ENCODE measurements around the gene TTC16. TPM values are rescaled to one million over a fixed set of nuclear protein-coding genes. Genes with fewer than 3 reads are reported as not detected.

The TTC16 gene
- total RNA-seq, 2 experiments from 2014 or later = 0.50 to 0.79 TPM

DNA sequence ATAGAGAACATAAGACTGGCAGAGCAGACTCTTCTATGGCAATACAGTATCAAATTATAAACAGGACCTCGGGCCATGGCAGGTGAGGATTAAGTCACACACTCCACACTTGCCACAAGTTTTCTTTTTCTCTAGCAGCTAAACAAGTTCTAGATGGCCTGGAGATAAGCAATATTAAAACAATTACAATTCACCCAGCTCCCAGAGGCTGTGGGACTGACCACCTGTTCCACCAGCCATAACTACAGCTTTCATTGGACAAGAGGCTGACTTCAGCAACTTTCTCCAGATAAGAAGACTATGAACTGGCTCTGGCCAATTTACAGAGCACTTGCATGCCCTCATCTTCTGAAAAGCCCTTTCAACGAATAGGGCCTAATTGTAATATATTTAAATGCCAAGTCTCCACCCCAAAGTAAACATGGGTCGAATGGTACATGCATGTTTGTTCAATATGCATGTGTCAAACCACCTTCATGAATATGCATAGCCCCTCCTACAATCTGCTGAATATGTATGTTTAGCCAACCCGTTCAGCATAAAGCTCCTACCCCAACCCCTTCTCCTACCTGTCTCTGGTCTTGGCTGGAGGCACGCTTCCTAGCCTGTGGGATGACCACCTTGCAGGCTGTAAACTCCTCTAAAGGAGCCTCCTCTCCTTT lies 15.2 kb upstream of the TTC16 start:
- intact Hi-C loops (cut with micrococcal nuclease) = no loop called here
- no peaks in the 10 kb centered on the region for H3K27me3 Mint-ChIP-seq (ENCODE audit: low read depth)
- H3K27ac Mint-ChIP-seq = no peak overlapping the region
- DNase-seq = no peak
- H3K4me1 Mint-ChIP-seq (ENCODE audit: low read depth) = peaks cover 13% of the 10 kb centered on the region
- no peaks in the 10 kb centered on the region for H3K9me3 Mint-ChIP-seq
- H3K4me3 Mint-ChIP-seq = no peak overlapping the region
- CTCF ChIA-PET = no interaction called here
- H3K36me3 Mint-ChIP-seq (ENCODE audit: low read depth) = no peaks in the 10 kb centered on the region

DNA sequence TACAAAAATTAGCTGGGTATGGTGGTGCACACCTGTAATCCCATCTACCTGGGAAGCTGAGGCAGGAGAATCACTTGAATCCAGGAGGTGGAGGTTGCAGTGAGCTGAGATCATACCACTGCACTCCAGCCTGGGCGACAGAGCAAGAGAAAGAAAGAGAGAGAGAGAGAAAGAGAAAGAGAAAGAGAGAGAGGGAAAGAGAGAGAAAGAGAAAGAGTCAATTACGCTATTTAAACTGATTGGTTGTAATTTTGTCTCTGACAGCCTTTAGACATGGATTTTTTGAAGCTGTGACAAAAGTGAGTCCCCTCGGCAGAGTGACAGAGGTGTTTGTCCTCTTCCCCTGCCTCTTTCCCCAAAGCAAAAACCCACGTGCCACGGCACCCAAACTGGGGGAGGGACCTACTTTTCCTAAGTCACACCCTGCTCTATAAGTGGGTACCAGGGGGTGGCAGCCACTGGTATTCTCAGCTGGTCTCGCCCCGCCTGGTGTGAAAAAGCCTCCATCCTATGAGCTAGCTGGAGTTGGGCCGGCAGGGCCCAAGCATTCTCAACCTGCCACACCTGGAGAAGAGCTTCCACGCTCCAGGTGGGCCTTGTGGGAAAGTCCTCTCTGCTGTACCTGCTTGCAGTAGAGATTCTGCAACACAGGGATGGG lies 12.5 kb upstream of the TTC16 start:
- Mint-ChIP-seq H3K4me3 (no peak overlapping the region), H3K27ac (no peak overlapping the region), H3K4me1 (ENCODE audit: low read depth) (peaks cover 21% of the 10 kb centered on the region), H3K27me3 (ENCODE audit: low read depth) (no peaks in the 10 kb centered on the region), H3K36me3 (ENCODE audit: low read depth) (no peaks in the 10 kb centered on the region), H3K9me3 (no peaks in the 10 kb centered on the region)
- intact Hi-C loops (cut with micrococcal nuclease) = no loop called here
- CTCF ChIA-PET = interaction anchor here (0.6 to 1.1 kb wide), 2 partner anchors 98 to 178 kb away, joined by 3 read pairs; no protein-coding TSS in a partner anchor
- no peak for DNase-seq

DNA sequence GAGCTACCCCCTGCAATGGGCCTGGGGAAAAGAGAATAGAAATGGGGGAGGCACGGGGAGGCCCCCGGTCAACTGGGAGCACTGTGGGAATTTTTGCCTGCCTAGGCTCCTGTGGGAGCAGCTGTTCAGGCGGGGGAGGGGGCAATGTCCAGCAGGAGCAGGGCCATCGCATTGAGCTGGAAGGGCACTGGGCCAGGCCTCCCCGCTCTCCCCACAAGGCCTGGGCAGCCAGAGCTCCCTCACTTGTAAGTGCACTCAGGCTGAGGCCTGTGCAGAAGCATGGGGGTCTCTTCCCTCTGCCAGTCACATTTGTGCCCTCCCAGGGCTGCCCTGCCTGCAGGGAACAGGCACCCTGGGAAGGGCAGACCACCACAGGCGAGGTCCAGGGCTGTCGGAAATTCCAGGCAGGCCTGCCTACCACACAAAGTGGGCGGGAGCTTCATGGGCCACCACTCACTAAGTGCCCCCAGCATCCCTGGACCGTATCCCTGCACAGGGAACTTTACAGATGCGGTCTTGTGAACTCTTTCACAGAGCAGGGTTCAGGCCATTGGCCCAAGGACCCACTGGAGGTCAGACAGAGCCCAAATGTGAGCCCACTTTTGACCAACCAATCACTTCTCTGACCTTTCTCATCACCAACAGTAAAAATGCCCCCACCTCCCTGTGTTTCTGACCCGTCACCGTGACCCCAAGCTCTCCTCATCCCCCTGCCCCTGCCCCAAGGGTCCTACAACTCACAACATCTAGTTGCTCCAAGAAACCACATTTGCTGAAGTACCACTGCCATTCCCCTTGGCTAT lies 10.1 kb upstream of the TTC16 start:
- H3K9me3 Mint-ChIP-seq = no peaks in the 10 kb centered on the region
- H3K4me3 Mint-ChIP-seq = no peak overlapping the region
- DNase-seq = no peak
- peaks cover 10% of the 10 kb centered on the region for H3K4me1 Mint-ChIP-seq (ENCODE audit: low read depth)
- intact Hi-C loops (cut with micrococcal nuclease) = no loop called here
- H3K27me3 Mint-ChIP-seq (ENCODE audit: low read depth) = no peaks in the 10 kb centered on the region
- CTCF ChIA-PET = interaction anchor here (1.0 to 1.7 kb wide), 2 partner anchors 29 to 90 kb away, joined by 3 to 6 read pairs; partner anchors contain the start of gene TOR2A
- H3K27ac Mint-ChIP-seq = no peak overlapping the region
- no peaks in the 10 kb centered on the region for H3K36me3 Mint-ChIP-seq (ENCODE audit: low read depth)

DNA sequence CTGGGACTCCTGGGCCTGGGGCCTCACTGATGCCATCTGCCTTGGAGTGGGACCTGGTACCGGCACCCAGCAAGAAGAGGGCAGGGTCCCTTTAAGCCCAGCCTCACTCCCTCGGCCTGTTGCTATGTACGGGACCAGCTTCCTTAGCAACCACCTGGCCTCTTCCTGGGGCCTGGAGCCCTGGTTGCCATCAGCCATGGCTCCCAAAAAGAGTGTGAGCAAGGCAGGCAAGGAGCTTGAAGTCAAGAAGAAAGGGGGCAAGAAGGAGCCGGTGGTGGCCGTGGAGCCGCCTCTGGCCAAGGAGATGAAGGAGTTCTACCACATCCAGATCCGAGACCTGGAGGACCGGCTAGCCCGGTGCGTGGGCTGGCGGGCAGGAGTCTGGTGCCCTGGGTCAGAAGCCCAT lies 9.0 kb upstream of the TTC16 start, which contains the start of gene CFAP157:
Gene CFAP157, plus strand, starts transcription at position 153 of the 406 bp plus-strand sequence. Its CDS starts 44 bp downstream, at position 197.
- CTCF ChIA-PET = no interaction called here
- Mint-ChIP-seq H3K9me3 (no peaks in the 10 kb centered on the region), H3K4me3 (no peak within 1 kb of the TSS), H3K36me3 (ENCODE audit: low read depth) (no peaks in the 10 kb centered on the region), H3K27ac (no peak within 1 kb of the TSS), H3K27me3 (ENCODE audit: low read depth) (no peaks in the 10 kb centered on the region), H3K4me1 (ENCODE audit: low read depth) (peaks cover 19% of the 10 kb centered on the region)
- intact Hi-C loops (cut with micrococcal nuclease) = no loop called here
- DNase-seq = no peak

DNA sequence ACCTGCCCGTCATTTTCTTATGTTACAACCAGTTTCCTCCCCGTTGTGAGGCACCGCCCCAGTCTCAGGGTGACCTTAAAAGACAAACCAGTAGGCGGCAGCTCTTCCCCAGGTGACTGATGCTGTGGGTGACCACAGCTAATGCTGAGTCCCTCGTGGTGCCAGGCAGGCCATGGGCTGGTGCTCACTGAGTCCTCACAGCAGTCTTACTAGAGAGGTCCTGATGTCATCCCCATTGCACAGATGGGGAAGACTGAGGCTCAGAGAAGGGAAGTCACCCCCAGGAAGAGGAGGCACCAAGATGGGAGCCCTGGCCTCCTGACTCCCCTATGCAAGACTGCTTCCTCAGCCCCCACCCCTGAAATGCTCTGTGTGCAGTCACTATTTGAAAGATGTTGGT lies 8.1 kb upstream of the TTC16 start:
- intact Hi-C loops (cut with micrococcal nuclease) = no loop called here
- H3K4me1 Mint-ChIP-seq (ENCODE audit: low read depth) = peaks cover 24% of the 10 kb centered on the region
- H3K36me3 Mint-ChIP-seq (ENCODE audit: low read depth) = no peaks in the 10 kb centered on the region
- H3K27ac Mint-ChIP-seq = no peak overlapping the region
- H3K4me3 Mint-ChIP-seq = no peak overlapping the region
- DNase-seq = no peak
- CTCF ChIA-PET = interaction anchor here (1.1 kb wide), 1 partner anchor 118 kb away, joined by 3 read pairs; no protein-coding TSS in a partner anchor
- H3K9me3 Mint-ChIP-seq = no peaks in the 10 kb centered on the region
- H3K27me3 Mint-ChIP-seq (ENCODE audit: low read depth) = no peaks in the 10 kb centered on the region

DNA sequence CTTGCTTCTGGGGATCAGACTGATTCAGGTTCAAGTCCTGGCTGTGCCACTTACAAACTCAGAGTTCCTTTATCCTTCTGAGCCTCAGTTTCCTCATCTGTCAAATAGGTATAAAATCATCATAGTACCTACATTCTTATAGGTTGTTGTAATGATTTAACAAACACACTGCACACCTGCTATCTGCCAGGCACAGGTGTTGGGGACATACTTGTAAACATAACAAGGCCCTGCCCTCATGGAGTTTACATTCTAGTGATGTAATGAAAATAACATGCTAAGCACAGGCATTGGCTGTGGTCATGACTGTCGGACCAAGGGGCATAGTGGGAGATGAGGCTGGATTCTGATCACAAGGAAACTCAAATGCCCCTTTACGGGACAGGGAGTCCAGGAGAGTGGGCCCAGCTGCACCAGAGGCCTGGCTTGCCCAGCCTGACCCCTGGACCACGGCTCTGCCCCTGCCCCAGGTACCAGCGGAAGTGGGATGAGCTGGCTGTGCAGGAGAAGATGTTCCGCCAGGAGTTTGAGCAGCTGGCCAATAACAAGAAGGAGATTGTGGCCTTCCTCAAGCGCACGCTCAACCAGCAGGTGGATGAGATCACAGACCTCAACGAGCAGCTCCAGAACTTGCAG lies 6.8 kb upstream of the TTC16 start:
- Mint-ChIP-seq H3K27ac (no peak overlapping the region), H3K4me3 (no peak overlapping the region), H3K36me3 (ENCODE audit: low read depth) (no peaks in the 10 kb centered on the region), H3K9me3 (no peaks in the 10 kb centered on the region), H3K4me1 (ENCODE audit: low read depth) (peaks cover 26% of the 10 kb centered on the region), H3K27me3 (ENCODE audit: low read depth) (no peaks in the 10 kb centered on the region)
- CTCF ChIA-PET = interaction anchor here (1.9 kb wide), 1 partner anchor 26 kb away, joined by 9 read pairs; the partner anchor contains the start of gene TOR2A
- intact Hi-C loops (cut with micrococcal nuclease) = no loop called here
- DNase-seq = no peak

DNA sequence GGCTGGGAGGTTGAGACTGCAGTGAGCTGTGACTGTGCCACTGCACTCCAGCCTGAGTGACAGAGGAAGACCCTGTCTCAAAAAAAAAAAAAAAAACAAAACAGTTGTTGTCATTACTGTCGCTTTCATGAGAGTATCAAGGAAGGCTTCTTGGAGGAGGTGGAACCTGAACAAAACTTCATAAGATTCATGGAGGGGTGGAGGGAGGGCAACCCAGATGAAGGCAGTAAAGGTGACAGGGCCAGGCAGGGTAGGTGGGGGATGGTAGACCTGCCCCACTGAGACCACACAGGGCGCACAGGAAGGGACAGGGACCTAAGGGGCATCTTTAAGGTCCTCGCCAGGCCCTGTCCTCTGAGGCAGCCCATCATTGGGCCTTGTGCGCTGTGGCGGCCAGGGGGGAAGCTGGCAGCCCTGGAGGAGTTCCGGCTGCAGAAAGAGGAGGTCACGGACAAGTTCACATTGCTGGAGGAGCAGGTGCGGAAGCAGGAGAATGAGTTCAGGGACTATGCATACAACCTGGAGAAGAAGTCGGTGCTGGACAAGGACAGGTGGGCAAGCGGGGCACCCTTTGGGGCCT lies 5.6 kb upstream of the TTC16 start:
- H3K27me3 Mint-ChIP-seq (ENCODE audit: low read depth) = no peaks in the 10 kb centered on the region
- peaks cover 30% of the 10 kb centered on the region for H3K4me1 Mint-ChIP-seq (ENCODE audit: low read depth)
- CTCF ChIA-PET = interaction anchor here (1.9 kb wide), 1 partner anchor 25 kb away, joined by 9 read pairs; the partner anchor contains the start of gene TOR2A
- H3K9me3 Mint-ChIP-seq = no peaks in the 10 kb centered on the region
- no peak overlapping the region for H3K4me3 Mint-ChIP-seq
- no peak for DNase-seq
- intact Hi-C loops (cut with micrococcal nuclease) = no loop called here
- H3K27ac Mint-ChIP-seq = no peak overlapping the region
- no peaks in the 10 kb centered on the region for H3K36me3 Mint-ChIP-seq (ENCODE audit: low read depth)

DNA sequence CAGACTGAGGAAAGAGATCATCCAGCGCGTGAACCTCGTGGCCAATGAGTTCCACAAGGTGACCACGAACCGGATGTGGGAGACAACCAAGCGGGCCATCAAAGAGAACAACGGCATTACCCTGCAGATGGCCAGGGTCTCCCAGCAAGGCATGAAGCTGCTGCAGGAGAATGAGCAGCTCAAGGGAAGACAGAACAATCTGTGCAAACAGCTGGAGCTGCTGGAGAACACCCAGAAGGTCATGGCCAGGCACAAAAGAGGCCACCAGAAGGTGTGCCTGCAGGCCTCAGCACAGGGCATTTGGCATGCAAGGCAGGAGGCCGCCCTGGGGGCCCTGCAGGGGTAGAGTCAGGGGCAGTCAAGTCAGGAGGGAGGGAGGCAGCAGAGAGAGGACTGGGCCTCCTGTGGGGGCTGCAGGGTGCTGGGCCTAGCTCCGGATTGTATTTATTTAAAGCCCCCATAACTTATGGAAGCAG lies 4.6 kb upstream of the TTC16 start:
- DNase-seq = no peak
- H3K27ac Mint-ChIP-seq = no peak overlapping the region
- CTCF ChIA-PET = interaction anchor here (0.6 kb wide), 1 partner anchor 463 kb away, joined by 3 read pairs; no protein-coding TSS in a partner anchor
- no peaks in the 10 kb centered on the region for H3K27me3 Mint-ChIP-seq (ENCODE audit: low read depth)
- H3K4me3 Mint-ChIP-seq = no peak overlapping the region
- no peaks in the 10 kb centered on the region for H3K9me3 Mint-ChIP-seq
- intact Hi-C loops (cut with micrococcal nuclease) = no loop called here
- H3K4me1 Mint-ChIP-seq (ENCODE audit: low read depth) = peaks cover 35% of the 10 kb centered on the region
- H3K36me3 Mint-ChIP-seq (ENCODE audit: low read depth) = peaks cover 2% of the 10 kb centered on the region

DNA sequence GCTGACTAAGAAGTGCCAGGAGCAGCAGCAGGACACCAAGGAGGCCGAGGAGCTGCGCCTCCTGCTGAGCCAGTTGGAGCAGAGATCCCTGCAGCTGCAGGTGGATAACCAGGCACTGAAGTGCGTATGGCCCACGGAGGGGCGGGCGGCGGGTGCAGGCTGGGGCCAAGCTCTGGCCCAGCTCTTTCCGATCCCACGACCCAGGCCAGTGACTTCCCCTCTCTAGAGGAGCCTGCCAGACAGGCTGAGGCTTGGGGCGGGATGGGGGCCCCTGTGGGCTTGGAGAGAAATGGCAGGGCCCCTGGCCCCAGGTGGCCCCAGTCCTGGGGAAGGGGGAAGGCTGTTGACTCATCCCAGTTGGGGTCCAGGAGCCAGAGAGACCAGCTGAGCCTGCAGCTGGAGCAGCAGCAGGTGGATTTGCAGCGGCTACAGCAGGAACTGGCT lies 4.0 kb upstream of the TTC16 start:
- H3K9me3 Mint-ChIP-seq = no peaks in the 10 kb centered on the region
- no peak overlapping the region for H3K27ac Mint-ChIP-seq
- no peaks in the 10 kb centered on the region for H3K27me3 Mint-ChIP-seq (ENCODE audit: low read depth)
- CTCF ChIA-PET = interaction anchor here (0.6 kb wide), 1 partner anchor 462 kb away, joined by 3 read pairs; no protein-coding TSS in a partner anchor
- no peak overlapping the region for H3K4me3 Mint-ChIP-seq
- no peak for DNase-seq
- intact Hi-C loops (cut with micrococcal nuclease) = no loop called here
- H3K4me1 Mint-ChIP-seq (ENCODE audit: low read depth) = peaks cover 36% of the 10 kb centered on the region
- peaks cover 2% of the 10 kb centered on the region for H3K36me3 Mint-ChIP-seq (ENCODE audit: low read depth)

DNA sequence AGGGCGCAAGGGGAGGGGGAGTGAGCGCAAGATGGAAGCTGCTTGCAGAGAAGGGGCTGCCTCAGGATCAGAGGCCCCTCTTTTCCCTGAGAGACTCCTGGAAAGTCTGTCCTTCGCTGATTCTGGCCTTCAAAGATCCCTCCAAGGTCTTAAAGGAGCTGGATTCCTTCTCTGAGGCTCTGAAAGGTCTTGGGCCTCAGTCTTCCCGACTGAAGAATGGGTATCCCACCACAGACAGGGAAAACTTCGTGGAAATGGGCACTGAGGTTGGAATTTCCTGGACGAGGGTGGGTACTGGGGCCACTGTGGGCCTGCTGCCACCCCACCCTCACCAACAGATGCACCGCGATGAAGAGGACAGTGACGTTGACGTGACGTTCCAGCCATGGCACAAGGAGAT lies 3.5 kb upstream of the TTC16 start:
- Mint-ChIP-seq H3K9me3 (no peaks in the 10 kb centered on the region), H3K4me3 (no peak overlapping the region), H3K4me1 (ENCODE audit: low read depth) (peaks cover 32% of the 10 kb centered on the region), H3K27ac (no peak overlapping the region), H3K27me3 (ENCODE audit: low read depth) (no peaks in the 10 kb centered on the region), H3K36me3 (ENCODE audit: low read depth) (peaks cover 2% of the 10 kb centered on the region)
- CTCF ChIA-PET = no interaction called here
- intact Hi-C loops (cut with micrococcal nuclease) = no loop called here
- DNase-seq = no peak

DNA sequence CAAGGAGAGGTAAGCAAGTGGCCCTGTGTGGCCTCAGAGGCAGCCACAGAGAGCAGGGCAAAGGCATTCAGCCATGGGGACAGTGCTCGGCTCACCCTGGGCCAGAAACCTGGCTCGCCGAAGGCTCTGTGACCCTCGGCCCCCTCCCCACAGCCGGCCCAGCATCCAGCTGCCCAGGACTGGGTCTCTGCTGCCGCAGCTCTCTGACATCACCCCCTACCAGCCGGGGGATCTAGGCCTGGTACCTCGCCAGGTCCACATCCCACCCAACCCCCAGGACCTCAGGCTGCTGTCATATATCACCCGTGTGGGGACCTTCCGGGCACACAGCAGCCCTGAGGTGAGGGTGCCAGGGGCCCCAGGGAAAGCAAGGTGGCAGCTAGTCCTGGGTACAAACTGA lies 3.0 kb upstream of the TTC16 start:
- H3K4me3 Mint-ChIP-seq = no peak overlapping the region
- DNase-seq = no peak
- H3K27ac Mint-ChIP-seq = no peak overlapping the region
- CTCF ChIA-PET = no interaction called here
- peaks cover 2% of the 10 kb centered on the region for H3K36me3 Mint-ChIP-seq (ENCODE audit: low read depth)
- intact Hi-C loops (cut with micrococcal nuclease) = no loop called here
- H3K27me3 Mint-ChIP-seq (ENCODE audit: low read depth) = no peaks in the 10 kb centered on the region
- peaks cover 28% of the 10 kb centered on the region for H3K4me1 Mint-ChIP-seq (ENCODE audit: low read depth)
- H3K9me3 Mint-ChIP-seq = no peaks in the 10 kb centered on the region
